ENCODE measurements around the gene C9orf78. TPM values are rescaled to one million over a fixed set of nuclear protein-coding genes. Genes with fewer than 3 reads are reported as not detected.

The C9orf78 gene
- total RNA-seq, 1 donor from 2014 or later, result 32.9 TPM

- Histone ChIP-seq H3K27me3 (ENCODE audit: control insufficient read depth in 3 of 3, insufficient read depth in 3 of 3, low read length in 3 of 3) (no peaks in the 10 kb centered on the region), H3K4me3 (ENCODE audit: low read length in 3 of 3) (no peak overlapping the region), H3K36me3 (ENCODE audit: control insufficient read depth in 3 of 3, insufficient read depth in 3 of 3, low read length in 3 of 3) (peaks cover 37 to 56% (median 39%) of the 10 kb centered on the region in 3 donors), H3K4me1 (ENCODE audit: control insufficient read depth in 3 of 3, insufficient read depth in 3 of 3, low read length in 3 of 3) (peaks cover 0 to 3% (median 0%) of the 10 kb centered on the region in 3 donors), H3K27ac (ENCODE audit: low read depth, low read length) (no peak overlapping the region), H3K9ac (ENCODE audit: low read depth in 1 of 3, low read length in 3 of 3) (no peak overlapping the region), H3K9me3 (ENCODE audit: control insufficient read depth in 3 of 3, low read length in 3 of 3) (no peaks in the 10 kb centered on the region)
Measured at GRCh38 chr9:129875687-129876395, 40.8 kb upstream of the C9orf78 start.

DNA sequence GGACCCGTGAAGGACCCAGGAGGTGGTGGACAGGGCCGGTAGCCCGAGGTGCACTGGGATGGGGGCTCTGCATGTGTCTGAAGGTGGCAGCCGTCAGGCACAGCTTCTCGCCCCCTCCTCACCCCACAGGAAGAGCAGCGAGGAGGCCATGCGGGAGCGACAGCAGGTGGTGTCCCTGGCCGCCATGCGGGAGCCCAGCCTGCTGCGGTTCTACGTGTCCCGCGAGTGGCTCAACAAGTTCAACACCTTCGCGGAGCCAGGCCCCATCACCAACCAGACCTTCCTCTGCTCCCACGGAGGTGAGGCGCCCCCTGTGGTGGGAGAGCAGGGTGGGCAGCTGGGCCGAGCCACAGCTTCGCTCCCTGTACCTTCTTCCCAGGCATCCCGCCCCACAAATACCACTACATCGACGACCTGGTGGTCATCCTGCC, 40.1 kb upstream of the C9orf78 start:
- Histone ChIP-seq H3K4me1 (ENCODE audit: control insufficient read depth in 3 of 3, insufficient read depth in 3 of 3, low read length in 3 of 3) (peaks cover 0 to 3% (median 0%) of the 10 kb centered on the region in 3 donors), H3K36me3 (ENCODE audit: control insufficient read depth in 3 of 3, insufficient read depth in 3 of 3, low read length in 3 of 3) (peaks cover 31 to 50% (median 34%) of the 10 kb centered on the region in 3 donors), H3K4me3 (ENCODE audit: low read length in 3 of 3) (no peak overlapping the region), H3K27me3 (ENCODE audit: control insufficient read depth in 3 of 3, insufficient read depth in 3 of 3, low read length in 3 of 3) (no peaks in the 10 kb centered on the region), H3K9ac (ENCODE audit: low read depth in 1 of 3, low read length in 3 of 3) (no peak overlapping the region), H3K27ac (ENCODE audit: low read depth, low read length) (no peak overlapping the region), H3K9me3 (ENCODE audit: control insufficient read depth in 3 of 3, low read length in 3 of 3) (no peaks in the 10 kb centered on the region)

DNA sequence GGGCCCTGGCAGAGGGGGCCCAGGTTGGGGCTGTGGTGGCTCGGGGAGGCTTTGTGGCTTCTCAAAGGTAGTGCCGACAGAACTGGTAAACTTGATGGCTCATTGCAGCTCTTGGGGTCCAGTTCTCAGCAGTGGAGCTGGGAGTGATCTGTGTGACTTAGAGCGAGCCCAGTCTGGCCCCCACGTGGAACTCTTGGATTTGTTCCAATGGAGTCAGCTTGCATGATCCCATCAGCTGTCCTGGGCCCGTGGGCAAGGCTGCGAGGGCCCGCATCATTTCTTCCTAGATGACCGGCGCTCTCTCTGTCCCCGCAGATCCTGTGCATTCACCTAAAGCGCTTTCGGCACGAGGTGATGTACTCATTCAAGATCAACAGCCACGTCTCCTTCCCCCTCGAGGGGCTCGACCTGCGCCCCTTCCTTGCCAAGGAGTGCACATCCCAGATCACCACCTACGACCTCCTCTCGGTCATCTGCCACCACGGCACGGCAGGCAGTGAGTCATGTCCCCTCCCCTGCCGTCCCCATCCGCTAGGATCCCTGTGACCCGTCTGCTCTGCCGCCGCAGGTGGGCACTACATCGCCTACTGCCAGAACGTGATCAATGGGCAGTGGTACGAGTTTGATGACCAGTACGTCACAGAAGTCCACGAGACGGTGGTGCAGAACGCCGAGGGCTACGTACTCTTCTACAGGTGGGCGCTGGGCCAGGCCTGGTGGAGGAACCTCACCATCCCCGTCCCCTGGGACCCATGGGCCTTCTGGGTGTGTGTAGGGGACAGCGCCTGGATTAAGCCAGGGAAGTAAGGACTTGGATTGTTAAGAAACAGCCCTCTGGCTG, 39.4 kb upstream of the C9orf78 start:
- Histone ChIP-seq H3K27ac (ENCODE audit: low read depth, low read length) (no peak overlapping the region), H3K9me3 (ENCODE audit: control insufficient read depth in 3 of 3, low read length in 3 of 3) (no peaks in the 10 kb centered on the region), H3K27me3 (ENCODE audit: control insufficient read depth in 3 of 3, insufficient read depth in 3 of 3, low read length in 3 of 3) (no peaks in the 10 kb centered on the region), H3K36me3 (ENCODE audit: control insufficient read depth in 3 of 3, insufficient read depth in 3 of 3, low read length in 3 of 3) (peaks cover 26 to 43% (median 36%) of the 10 kb centered on the region in 3 donors), H3K4me3 (ENCODE audit: low read length in 3 of 3) (no peak overlapping the region), H3K4me1 (ENCODE audit: control insufficient read depth in 3 of 3, insufficient read depth in 3 of 3, low read length in 3 of 3) (peaks cover 0 to 3% (median 0%) of the 10 kb centered on the region in 3 donors), H3K9ac (ENCODE audit: low read depth in 1 of 3, low read length in 3 of 3) (no peak overlapping the region)

GRCh38 chr9:129873563-129874190, 38.6 kb upstream of the C9orf78 start:
- H3K36me3 ChIP-seq (ENCODE audit: control insufficient read depth in 3 of 3, insufficient read depth in 3 of 3, low read length in 3 of 3), result peaks cover 29 to 39% (median 39%) of the 10 kb centered on the region in 3 donors
- H3K27me3 ChIP-seq (ENCODE audit: control insufficient read depth in 3 of 3, insufficient read depth in 3 of 3, low read length in 3 of 3), result no peaks in the 10 kb centered on the region

GRCh38 chr9:129871046-129871445, 36.0 kb upstream of the C9orf78 start:
- Histone ChIP-seq H3K27me3 (ENCODE audit: control insufficient read depth in 3 of 3, insufficient read depth in 3 of 3, low read length in 3 of 3) (no peaks in the 10 kb centered on the region), H3K4me1 (ENCODE audit: control insufficient read depth in 3 of 3, insufficient read depth in 3 of 3, low read length in 3 of 3) (peaks cover 0 to 3% (median 0%) of the 10 kb centered on the region in 3 donors), H3K27ac (ENCODE audit: low read depth, low read length) (no peak overlapping the region), H3K4me3 (ENCODE audit: low read length in 3 of 3) (no peak overlapping the region), H3K36me3 (ENCODE audit: control insufficient read depth in 3 of 3, insufficient read depth in 3 of 3, low read length in 3 of 3) (peaks cover 34 to 40% (median 37%) of the 10 kb centered on the region in 3 donors), H3K9me3 (ENCODE audit: control insufficient read depth in 3 of 3, low read length in 3 of 3) (no peaks in the 10 kb centered on the region), H3K9ac (ENCODE audit: low read depth in 1 of 3, low read length in 3 of 3) (no peak overlapping the region)

More at GRCh38 chr9:129873563-129874190, 38.6 kb upstream of the C9orf78 start:
- H3K4me1 ChIP-seq (ENCODE audit: control insufficient read depth in 3 of 3, insufficient read depth in 3 of 3, low read length in 3 of 3), result peaks cover 0 to 3% (median 0%) of the 10 kb centered on the region in 3 donors
- H3K9ac ChIP-seq (ENCODE audit: low read depth in 1 of 3, low read length in 3 of 3), result no peak overlapping the region
- H3K9me3 ChIP-seq (ENCODE audit: control insufficient read depth in 3 of 3, low read length in 3 of 3), result no peaks in the 10 kb centered on the region
- H3K4me3 ChIP-seq (ENCODE audit: low read length in 3 of 3), result no peak overlapping the region
- H3K27ac ChIP-seq (ENCODE audit: low read depth, low read length), result no peak overlapping the region

DNA sequence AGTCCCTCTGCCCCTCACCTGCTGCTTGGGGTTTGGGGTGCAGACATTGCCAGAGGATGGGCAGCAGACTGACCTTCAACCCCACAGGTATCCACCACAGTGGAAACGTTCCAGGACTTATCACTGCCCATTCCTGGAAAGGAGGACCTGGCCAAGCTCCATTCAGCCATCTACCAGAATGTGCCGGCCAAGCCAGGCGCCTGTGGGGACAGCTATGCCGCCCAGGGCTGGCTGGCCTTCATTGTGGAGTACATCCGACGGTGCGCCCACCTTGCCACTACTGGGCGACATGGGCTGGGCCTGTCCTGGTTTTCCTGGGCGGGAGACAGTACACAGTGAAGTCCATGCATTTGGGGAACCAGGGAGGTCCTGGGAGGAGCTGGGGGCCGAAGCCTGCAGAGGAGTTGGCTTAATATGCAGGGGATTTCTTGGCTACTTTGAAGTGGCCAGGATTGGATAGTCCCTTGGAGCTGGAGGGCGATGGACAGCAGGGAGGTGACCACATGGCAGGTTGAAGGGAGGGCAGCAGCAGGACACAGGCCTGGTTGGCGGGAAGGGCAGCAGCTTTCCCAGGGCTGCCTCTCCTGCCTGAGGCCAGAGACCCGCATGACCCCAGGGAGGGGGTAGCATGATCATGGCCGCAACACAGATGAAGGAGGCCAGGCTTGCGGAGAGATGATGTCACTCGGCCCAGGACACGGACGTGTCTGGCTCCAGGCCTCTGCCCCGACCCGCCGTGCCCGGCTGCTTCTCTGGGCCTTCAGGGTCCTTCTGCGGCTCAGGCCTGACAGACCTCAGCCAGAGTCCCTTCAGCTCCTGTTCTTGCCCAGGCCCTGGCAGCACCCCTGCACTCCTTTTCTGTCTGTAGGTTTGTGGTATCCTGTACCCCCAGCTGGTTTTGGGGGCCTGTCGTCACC, 34.8 kb upstream of the C9orf78 start:
- Histone ChIP-seq H3K9ac (ENCODE audit: low read depth in 1 of 3, low read length in 3 of 3) (no peak overlapping the region), H3K9me3 (ENCODE audit: control insufficient read depth in 3 of 3, low read length in 3 of 3) (no peaks in the 10 kb centered on the region), H3K27me3 (ENCODE audit: control insufficient read depth in 3 of 3, insufficient read depth in 3 of 3, low read length in 3 of 3) (no peaks in the 10 kb centered on the region), H3K4me1 (ENCODE audit: control insufficient read depth in 3 of 3, insufficient read depth in 3 of 3, low read length in 3 of 3) (peaks cover 0 to 3% (median 0%) of the 10 kb centered on the region in 3 donors), H3K27ac (ENCODE audit: low read depth, low read length) (no peak overlapping the region), H3K4me3 (ENCODE audit: low read length in 3 of 3) (no peak overlapping the region), H3K36me3 (ENCODE audit: control insufficient read depth in 3 of 3, insufficient read depth in 3 of 3, low read length in 3 of 3) (peaks cover 28 to 36% (median 36%) of the 10 kb centered on the region in 3 donors)

DNA sequence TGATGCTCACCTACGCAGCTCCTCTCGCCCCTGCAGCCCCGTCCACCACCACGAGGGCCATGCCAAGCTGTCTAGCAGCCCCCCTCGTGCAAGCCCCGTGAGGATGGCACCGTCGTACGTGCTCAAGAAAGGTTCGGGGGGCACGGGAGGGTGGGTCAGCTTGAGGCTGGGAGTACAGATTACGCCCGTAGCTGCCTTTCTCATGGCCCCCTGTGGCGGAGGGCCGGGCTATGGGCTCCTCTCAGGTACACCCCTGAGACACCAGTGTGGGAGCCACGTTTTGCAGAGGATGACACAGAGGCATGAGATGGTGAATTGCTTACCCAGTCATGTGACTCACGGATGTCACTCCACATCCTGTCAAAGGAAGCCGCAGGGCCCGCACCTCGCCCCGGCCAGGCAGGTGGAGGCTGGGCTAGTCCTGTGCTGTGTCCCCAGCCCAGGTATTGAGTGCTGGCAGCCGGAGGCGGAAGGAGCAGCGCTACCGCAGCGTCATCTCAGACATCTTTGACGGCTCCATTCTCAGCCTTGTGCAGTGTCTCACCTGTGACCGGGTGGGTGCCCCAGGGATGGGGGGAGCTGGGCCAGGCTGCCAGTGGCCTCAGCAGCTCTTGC, 33.9 kb upstream of the C9orf78 start:
- H3K36me3 ChIP-seq (ENCODE audit: control insufficient read depth in 3 of 3, insufficient read depth in 3 of 3, low read length in 3 of 3), result peaks cover 27 to 32% (median 30%) of the 10 kb centered on the region in 3 donors
- no peak overlapping the region for H3K27ac ChIP-seq (ENCODE audit: low read depth, low read length)
- H3K9me3 ChIP-seq (ENCODE audit: control insufficient read depth in 3 of 3, low read length in 3 of 3), result no peaks in the 10 kb centered on the region
- no peak overlapping the region for H3K9ac ChIP-seq (ENCODE audit: low read depth in 1 of 3, low read length in 3 of 3)
- no peak overlapping the region for H3K4me3 ChIP-seq (ENCODE audit: low read length in 3 of 3)
- H3K4me1 ChIP-seq (ENCODE audit: control insufficient read depth in 3 of 3, insufficient read depth in 3 of 3, low read length in 3 of 3), result peaks cover 0 to under 1% (median 0%) of the 10 kb centered on the region in 3 donors
- no peaks in the 10 kb centered on the region for H3K27me3 ChIP-seq (ENCODE audit: control insufficient read depth in 3 of 3, insufficient read depth in 3 of 3, low read length in 3 of 3)

DNA sequence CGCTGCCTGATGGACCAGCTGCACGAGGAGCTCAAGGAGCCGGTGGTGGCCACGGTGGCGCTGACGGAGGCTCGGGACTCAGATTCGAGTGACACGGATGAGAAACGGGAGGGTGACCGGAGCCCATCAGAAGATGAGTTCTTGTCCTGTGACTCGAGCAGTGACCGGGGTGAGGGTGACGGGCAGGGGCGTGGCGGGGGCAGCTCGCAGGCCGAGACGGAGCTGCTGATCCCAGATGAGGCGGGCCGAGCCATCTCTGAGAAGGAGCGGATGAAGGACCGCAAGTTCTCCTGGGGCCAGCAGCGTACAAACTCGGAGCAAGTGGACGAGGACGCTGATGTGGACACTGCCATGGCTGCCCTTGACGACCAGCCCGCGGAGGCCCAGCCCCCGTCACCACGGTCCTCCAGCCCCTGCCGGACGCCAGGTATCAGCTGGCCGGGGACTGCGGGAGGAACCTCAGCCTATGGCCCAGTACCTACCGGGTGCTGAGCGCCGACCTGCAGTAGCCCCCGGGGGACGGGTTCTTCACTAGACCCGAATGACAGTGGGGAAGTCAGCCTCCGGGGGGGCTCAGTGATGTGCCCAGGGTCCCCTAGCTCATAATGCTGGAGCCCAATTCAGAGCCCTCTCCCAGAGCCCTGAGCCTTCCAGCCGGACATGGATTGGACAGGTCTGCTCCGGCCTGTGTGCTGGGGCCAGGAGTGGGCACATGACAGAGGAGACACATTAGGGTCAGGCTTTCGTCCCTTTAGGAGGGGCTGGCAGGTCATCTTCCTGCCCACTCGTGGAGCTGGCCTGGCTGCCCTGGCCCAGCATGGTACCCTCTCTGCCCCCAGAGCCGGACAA, 33.2 kb upstream of the C9orf78 start:
- Histone ChIP-seq H3K9me3 (ENCODE audit: control insufficient read depth in 3 of 3, low read length in 3 of 3) (no peaks in the 10 kb centered on the region), H3K4me1 (ENCODE audit: control insufficient read depth in 3 of 3, insufficient read depth in 3 of 3, low read length in 3 of 3) (no peaks in the 10 kb centered on the region), H3K4me3 (ENCODE audit: low read length in 3 of 3) (no peak overlapping the region), H3K9ac (ENCODE audit: low read depth in 1 of 3, low read length in 3 of 3) (no peak overlapping the region), H3K27me3 (ENCODE audit: control insufficient read depth in 3 of 3, insufficient read depth in 3 of 3, low read length in 3 of 3) (no peaks in the 10 kb centered on the region), H3K27ac (ENCODE audit: low read depth, low read length) (no peak overlapping the region), H3K36me3 (ENCODE audit: control insufficient read depth in 3 of 3, insufficient read depth in 3 of 3, low read length in 3 of 3) (peaks cover 24 to 29% (median 26%) of the 10 kb centered on the region in 3 donors)
